Muscle of leg (tissue), 11 donors: Measurements from ENCODE around the gene SLC4A4. TPM values are rescaled to one million over a fixed set of nuclear protein-coding genes. Genes with fewer than 3 reads are reported as not detected.

Experiments
- DNase-seq: peaks from one replicate; pipeline ENCODE4 v3.0.0; 2013
- H3K27ac ChIP-seq: one replicate; pipeline ENCODE4 v1.5.1; 2013; ENCODE audit warnings: mild to moderate bottlenecking, low read length, control low read depth
- H3K27me3 ChIP-seq: one replicate; pipeline ENCODE4 v1.6.1; 2013; ENCODE audit warnings: low read length; ENCODE audit not compliant: control insufficient read depth, insufficient read depth
- H3K36me3 ChIP-seq: one replicate; pipeline ENCODE4 v1.6.1; 2013; ENCODE audit warnings: low read length; ENCODE audit not compliant: control insufficient read depth, insufficient read depth
- H3K4me1 ChIP-seq: one replicate; pipeline ENCODE4 v1.6.1; 2013; ENCODE audit warnings: low read length; ENCODE audit not compliant: control insufficient read depth, insufficient read depth
- H3K4me3 ChIP-seq: one replicate; pipeline ENCODE4 v1.5.1; 2013; ENCODE audit warnings: low read length, control low read depth
- H3K9me3 ChIP-seq: replicated peaks from 2 replicates; pipeline ENCODE4 v1.6.1; 2013; ENCODE audit warnings: low read depth, low read length; ENCODE audit not compliant: control insufficient read depth
- WGBS: methylation state at CpG from one replicate; pipeline ENCODE4 v1.1.5; 2013; ENCODE audit warnings: missing lambda C conversion rate; ENCODE audit not compliant: insufficient coverage; 5-methylcytosine and 5-hydroxymethylcytosine counted together
- polyA plus RNA-seq, 8 donors: library from polyadenylated mRNA; unstranded; fragments of 120-200 nt; gene quantifications; one replicate each; pipeline versions ENCODE4 v1.2.1 to v1.2.3, GENCODE V29; 2013; ENCODE audit warnings: inconsistent platforms in 1 of 8, low replicate concordance in 1 of 8; ENCODE audit not compliant: insufficient read length in 8 of 8, insufficient read depth in 1 of 8
- total RNA-seq: library from RNA; stranded (reverse); fragments of 120-200 nt; gene quantifications from one replicate; pipeline ENCODE4 v1.2.4, GENCODE V29; 2013

The SLC4A4 gene
- total and polyA plus RNA-seq, 9 donors, result 6.7 to 14.9 (median 10.1) TPM

GRCh38 chr4:71440612-71441011, 101.8 kb downstream of the SLC4A4 start:
- H3K36me3 ChIP-seq, result no peaks in the 10 kb centered on the region
- 60% methylated on average over 1 of the region's 2 CpGs for WGBS
- H3K4me3 ChIP-seq, result no peak overlapping the region
- no peak for DNase-seq
- no peak overlapping the region for H3K27ac ChIP-seq
- no peaks in the 10 kb centered on the region for H3K9me3 ChIP-seq
- no peaks in the 10 kb centered on the region for H3K27me3 ChIP-seq
- no peaks in the 10 kb centered on the region for H3K4me1 ChIP-seq

DNA sequence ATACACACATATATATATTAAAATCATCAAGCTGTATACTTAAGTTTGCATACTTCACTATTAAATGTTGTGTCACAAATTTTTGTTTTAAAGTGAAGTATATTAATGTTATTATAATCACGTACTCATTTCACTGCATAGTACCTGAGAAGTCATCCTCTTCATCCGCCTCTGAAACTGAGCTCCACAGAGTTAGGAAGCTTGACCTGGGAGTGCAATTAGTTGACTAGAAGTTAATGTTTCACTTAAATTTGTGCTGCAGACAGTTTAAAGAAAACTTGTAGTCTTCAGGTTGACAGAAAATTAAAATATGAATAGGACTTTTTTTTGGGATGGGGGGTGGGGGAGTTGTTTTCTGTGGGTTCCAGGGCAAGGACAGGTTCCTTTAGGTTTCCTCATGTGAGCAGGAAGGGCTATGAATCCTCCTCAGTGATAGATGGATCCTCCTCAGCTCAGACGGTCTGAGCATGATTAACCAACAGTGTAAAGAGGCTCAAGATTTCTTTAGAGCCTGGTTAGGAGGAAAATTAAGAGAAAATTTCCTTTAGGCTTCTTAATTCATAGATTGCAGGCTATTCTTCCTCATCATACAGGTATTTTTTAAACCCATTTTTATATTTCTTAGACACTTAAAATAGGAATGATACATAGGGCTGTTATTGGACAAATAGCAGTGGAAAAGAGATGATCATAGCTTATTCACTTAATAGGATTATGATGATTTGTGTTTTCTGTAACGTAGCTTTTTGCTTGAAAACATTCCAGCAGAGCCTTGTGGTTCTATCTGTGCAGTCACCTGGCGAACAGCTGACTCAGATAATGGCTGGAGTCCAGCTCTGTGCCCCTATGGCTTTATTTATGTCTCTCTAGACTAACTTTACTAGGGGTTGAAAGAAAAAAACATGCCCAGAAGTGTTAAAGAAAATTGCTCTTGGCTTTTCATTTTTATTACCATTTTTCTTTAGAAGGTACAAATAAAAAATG, 102.7 kb downstream of the SLC4A4 start:
- no peak overlapping the region for H3K27ac ChIP-seq
- no peaks in the 10 kb centered on the region for H3K4me1 ChIP-seq
- no peaks in the 10 kb centered on the region for H3K36me3 ChIP-seq
- no peaks in the 10 kb centered on the region for H3K9me3 ChIP-seq
- H3K4me3 ChIP-seq, result no peak overlapping the region
- WGBS, result 100% methylated on average over 1 of the region's 5 CpGs
- peak; percentile 23 for DNase-seq
- no peaks in the 10 kb centered on the region for H3K27me3 ChIP-seq

DNA sequence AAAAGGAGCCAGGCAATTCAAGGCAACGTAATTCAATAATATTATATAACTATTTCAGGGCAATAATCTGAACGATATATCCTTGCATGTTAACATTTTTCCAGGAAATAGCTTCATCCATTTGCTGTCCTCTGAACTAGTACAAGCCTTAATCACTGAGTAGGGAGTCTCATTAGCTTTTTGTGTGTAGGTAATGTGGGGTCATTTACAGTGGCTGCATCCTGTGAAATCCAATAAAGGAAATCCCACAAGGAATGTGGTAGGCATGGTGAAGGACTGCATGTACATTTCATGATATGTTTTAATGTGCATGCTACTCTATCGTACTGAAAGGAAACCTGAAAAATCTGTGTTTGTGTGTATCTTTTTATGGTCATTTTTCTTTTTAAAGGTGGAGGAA, 103.5 kb downstream of the SLC4A4 start:
- no CpG with 5 or more reads among the region's 3 CpGs for WGBS
- Histone ChIP-seq H3K27me3 (no peaks in the 10 kb centered on the region), H3K4me3 (no peak overlapping the region), H3K27ac (no peak overlapping the region), H3K36me3 (no peaks in the 10 kb centered on the region), H3K9me3 (no peaks in the 10 kb centered on the region), H3K4me1 (no peaks in the 10 kb centered on the region)
- no peak for DNase-seq

GRCh38 chr4:71444395-71444794, 105.6 kb downstream of the SLC4A4 start:
- DNase-seq, result peak; percentile 13
- H3K9me3 ChIP-seq, result no peaks in the 10 kb centered on the region

DNA sequence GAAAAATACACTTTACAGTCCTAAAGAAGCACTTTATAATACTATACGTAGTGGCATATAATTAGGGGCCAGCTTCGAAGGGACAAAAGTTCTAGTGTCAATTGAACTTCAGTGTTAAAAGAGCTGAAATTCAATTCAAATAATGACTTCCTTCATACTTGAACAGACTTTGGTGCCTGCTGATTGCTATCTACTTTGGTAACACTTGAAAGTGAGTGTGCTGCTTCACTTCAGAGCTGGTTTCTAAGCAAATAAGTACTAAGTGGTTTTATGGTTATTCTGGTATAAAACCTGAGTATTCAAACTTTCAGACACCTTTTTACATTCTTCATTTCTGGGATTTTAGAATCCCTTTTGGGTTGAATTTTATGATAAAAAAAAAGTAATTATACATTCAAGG, 107.0 kb downstream of the SLC4A4 start:
- Histone ChIP-seq H3K4me1 (no peaks in the 10 kb centered on the region), H3K27ac (no peak overlapping the region), H3K9me3 (no peaks in the 10 kb centered on the region), H3K36me3 (no peaks in the 10 kb centered on the region), H3K27me3 (no peaks in the 10 kb centered on the region), H3K4me3 (no peak overlapping the region)
- WGBS, result no CpG with 5 or more reads among the region's 2 CpGs
- DNase-seq, result no peak

More at GRCh38 chr4:71444395-71444794, 105.6 kb downstream of the SLC4A4 start:
- WGBS, result no CpG with 5 or more reads among the region's 2 CpGs
- Histone ChIP-seq H3K4me3 (no peak overlapping the region), H3K4me1 (no peaks in the 10 kb centered on the region), H3K27ac (no peak overlapping the region), H3K36me3 (no peaks in the 10 kb centered on the region), H3K27me3 (no peaks in the 10 kb centered on the region)

DNA sequence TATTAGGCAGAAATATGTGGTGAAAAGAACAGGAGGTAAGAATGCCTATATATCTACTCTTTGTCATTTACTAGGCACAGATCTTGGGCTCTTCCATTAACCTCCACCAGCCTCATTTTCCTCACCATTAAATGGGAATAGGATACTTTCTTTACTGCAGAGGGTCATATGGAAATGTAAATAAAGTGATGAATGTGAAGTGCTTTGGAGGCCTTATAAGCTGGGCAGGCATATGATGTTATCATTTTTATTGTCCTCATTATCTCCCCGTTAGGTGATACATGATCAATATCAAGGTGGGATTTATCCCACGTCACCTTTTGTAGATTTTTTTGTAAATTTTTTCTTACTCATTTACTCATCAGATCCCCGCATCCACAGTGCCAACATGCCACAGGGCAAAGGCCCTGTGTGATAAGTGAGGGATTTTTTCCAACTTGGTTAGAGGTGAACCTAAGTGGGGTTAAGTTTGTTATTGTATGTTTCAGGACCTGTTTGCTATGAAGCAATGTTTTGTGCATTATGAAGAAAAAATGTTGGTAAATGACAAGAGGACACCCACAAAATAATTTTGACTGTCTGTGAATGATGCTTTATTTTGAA, 107.8 kb downstream of the SLC4A4 start:
- Histone ChIP-seq H3K27me3 (no peaks in the 10 kb centered on the region), H3K36me3 (no peaks in the 10 kb centered on the region), H3K4me1 (no peaks in the 10 kb centered on the region), H3K27ac (no peak overlapping the region), H3K9me3 (no peaks in the 10 kb centered on the region), H3K4me3 (no peak overlapping the region)
- WGBS, result no CpG with 5 or more reads among the region's 3 CpGs
- no peak for DNase-seq

- no peaks in the 10 kb centered on the region for H3K9me3 ChIP-seq
- no CpG with 5 or more reads among the region's 2 CpGs for WGBS
- DNase-seq, result no peak
- no peaks in the 10 kb centered on the region for H3K4me1 ChIP-seq
- no peaks in the 10 kb centered on the region for H3K27me3 ChIP-seq
- no peak overlapping the region for H3K4me3 ChIP-seq
- H3K27ac ChIP-seq, result no peak overlapping the region
- no peaks in the 10 kb centered on the region for H3K36me3 ChIP-seq
Measured at GRCh38 chr4:71449040-71449439, 110.2 kb downstream of the SLC4A4 start.

DNA sequence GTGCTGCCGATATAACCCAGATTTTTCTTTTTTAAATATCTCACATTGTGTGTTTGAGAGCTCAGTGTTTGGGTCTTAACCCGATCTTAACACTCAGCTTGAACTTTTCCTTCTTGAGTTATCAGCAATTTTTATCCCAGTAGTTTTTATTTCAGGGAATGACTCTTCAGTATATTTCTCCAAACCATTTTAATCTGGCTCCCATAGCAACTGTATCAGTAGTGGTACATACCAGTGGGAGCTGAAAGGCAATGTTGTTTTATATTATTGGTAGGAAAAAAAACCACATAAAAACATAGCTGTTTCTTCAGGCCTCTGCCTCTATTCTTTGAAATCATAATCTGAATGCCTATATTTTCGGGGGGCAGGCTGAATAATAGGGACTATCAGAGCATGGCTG, 111.1 kb downstream of the SLC4A4 start:
- Histone ChIP-seq H3K27me3 (no peaks in the 10 kb centered on the region), H3K4me3 (no peak overlapping the region), H3K9me3 (no peaks in the 10 kb centered on the region), H3K36me3 (no peaks in the 10 kb centered on the region), H3K4me1 (no peaks in the 10 kb centered on the region), H3K27ac (no peak overlapping the region)
- no peak for DNase-seq
- no CpG with 5 or more reads among the region's 3 CpGs for WGBS

DNA sequence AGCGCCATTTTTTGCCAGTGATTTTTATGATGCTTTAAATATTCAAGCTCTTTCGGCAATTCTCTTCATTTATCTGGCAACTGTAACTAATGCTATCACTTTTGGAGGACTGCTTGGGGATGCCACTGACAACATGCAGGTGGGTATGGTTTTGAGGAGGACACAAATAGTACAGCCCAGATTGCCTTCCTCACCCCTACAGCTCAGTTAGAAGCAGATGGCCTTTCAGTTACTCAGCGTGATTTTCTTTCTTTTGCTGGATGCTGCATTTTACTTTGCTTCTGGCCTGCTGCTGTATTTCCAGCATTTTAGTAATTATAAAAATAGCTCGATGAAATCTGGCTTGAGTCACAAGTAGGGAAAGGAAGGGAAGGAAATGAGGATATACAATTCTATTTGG, 114.7 kb downstream of the SLC4A4 start:
- H3K27me3 ChIP-seq, result no peaks in the 10 kb centered on the region
- no peak for DNase-seq
- H3K4me1 ChIP-seq, result no peaks in the 10 kb centered on the region
- no peak overlapping the region for H3K27ac ChIP-seq
- H3K4me3 ChIP-seq, result no peak overlapping the region
- H3K36me3 ChIP-seq, result no peaks in the 10 kb centered on the region
- no peaks in the 10 kb centered on the region for H3K9me3 ChIP-seq
- WGBS, result no CpG with 5 or more reads among the region's 4 CpGs

- peak; percentile 19 for DNase-seq
- Histone ChIP-seq H3K9me3 (no peaks in the 10 kb centered on the region), H3K4me1 (no peaks in the 10 kb centered on the region), H3K27me3 (no peaks in the 10 kb centered on the region), H3K27ac (no peak overlapping the region), H3K4me3 (no peak overlapping the region), H3K36me3 (no peaks in the 10 kb centered on the region)
- no CpG with 5 or more reads among the region's 1 CpG for WGBS
Measured at GRCh38 chr4:71456841-71457240, 118.0 kb downstream of the SLC4A4 start.
